Measurements from ENCODE around the gene SEZ6. TPM values are rescaled to one million over a fixed set of nuclear protein-coding genes. Genes with fewer than 3 reads are reported as not detected.

SEZ6 gene
- polyA plus RNA-seq, 2 of the 4 experiments (the other 2 are of a cell fraction), result not detected

GRCh38 chr17:28951428-28951990 is 54.3 kb downstream of the SEZ6 start, which contains the start of gene PHF12:
Gene PHF12, minus strand, starts transcription at chr17:28951518. Its CDS starts 558 bp downstream, at chr17:28950960.
- FAIRE-seq, result peak; percentile 95
- peak within 1 kb of the TSS; percentile 71 for H3K4me3 ChIP-seq
- H3K27ac ChIP-seq, result peak within 1 kb of the TSS; percentile 91 to 98
- no peaks in the 10 kb centered on the region for H3K9me3 ChIP-seq
- peak within 1 kb of the TSS; percentile 84 for H3K4me2 ChIP-seq
- peak; percentile 100 for DNase-seq (ENCODE audit: low read depth in 1 of 2, low spot score in 1 of 2)
- ChIA-PET CTCF (interaction anchor here (0.6 to 15.4 kb wide), 10 partner anchors 12 to 225 kb away, joined by 3 to 1025 read pairs (median 6); partner anchors contain the start of genes DHRS13, NEK8 and TLCD1), POLR2A (interaction anchor here (0.6 to 5.6 kb wide), 18 partner anchors 13 to 641 kb away, joined by 3 to 89 read pairs (median 4); partner anchors contain the start of genes ERAL1, FLOT2, MYO18A and NEK8)
- ATAC-seq, result peak; percentile 50 to 80
- WGBS (ENCODE audit: missing lambda C conversion rate), result under 1% methylated on average over 51 of the region's 51 CpGs
- H3K4me1 ChIP-seq, result peaks cover 22% of the 10 kb centered on the region
- TF ChIP-seq, protein P1, sequence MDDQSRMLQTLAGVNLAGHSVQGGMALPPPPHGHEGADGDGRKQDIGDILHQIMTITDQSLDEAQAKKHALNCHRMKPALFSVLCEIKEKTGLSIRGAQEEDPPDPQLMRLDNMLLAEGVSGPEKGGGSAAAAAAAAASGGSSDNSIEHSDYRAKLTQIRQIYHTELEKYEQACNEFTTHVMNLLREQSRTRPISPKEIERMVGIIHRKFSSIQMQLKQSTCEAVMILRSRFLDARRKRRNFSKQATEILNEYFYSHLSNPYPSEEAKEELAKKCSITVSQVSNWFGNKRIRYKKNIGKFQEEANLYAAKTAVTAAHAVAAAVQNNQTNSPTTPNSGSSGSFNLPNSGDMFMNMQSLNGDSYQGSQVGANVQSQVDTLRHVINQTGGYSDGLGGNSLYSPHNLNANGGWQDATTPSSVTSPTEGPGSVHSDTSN (IDR thresholded peaks at IDR 0.05), result peak; percentile 57; the same call in 1 of the 2 replicates
- 0 out of 3 replicates have a peak, but pooled peaks have one; percentile 34 for TF ChIP-seq BCL3 (IDR thresholded peaks at IDR 0.05)
- TF ChIP-seq MYC (IDR thresholded peaks at IDR 0.05; ENCODE audit: borderline replicate concordance, low read length), result peak; percentile 3; the same call in 1 of the 2 replicates
- TF ChIP-seq, protein P2, sequence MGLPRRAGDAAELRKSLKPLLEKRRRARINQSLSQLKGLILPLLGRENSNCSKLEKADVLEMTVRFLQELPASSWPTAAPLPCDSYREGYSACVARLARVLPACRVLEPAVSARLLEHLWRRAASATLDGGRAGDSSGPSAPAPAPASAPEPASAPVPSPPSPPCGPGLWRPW (IDR thresholded peaks at IDR 0.05), result no peak
- TF ChIP-seq POLR2A (IDR thresholded peaks at IDR 0.05; ENCODE audit: low read length), result peak; percentile 40; the same call in 1 of the 2 replicates
- TF ChIP-seq ZSCAN20 (CRISPR knock-in tag; IDR thresholded peaks at IDR 0.05), result no peak
- TF ChIP-seq MAX (IDR thresholded peaks at IDR 0.05), result peak; percentile 41; the same call in 1 of the 2 replicates
- TF ChIP-seq E2F6 (IDR thresholded peaks at IDR 0.05; ENCODE audit: borderline replicate concordance, low read depth), result 0 out of 2 replicates have a peak, but pooled peaks have one; percentile 32
- TF ChIP-seq JUN (IDR thresholded peaks at IDR 0.05), result peak in 1 of 2 experiments; percentile 35; a peak in 3 of 5 replicates

- DNase-seq (ENCODE audit: low read depth in 1 of 2, low spot score in 1 of 2) (no peak), FAIRE-seq (no peak), ATAC-seq (peak; percentile 1 to 7; a peak in 5 of 6 replicates)
- Histone ChIP-seq H3K4me3 (peak overlapping the region; percentile 71), H3K4me2 (peak overlapping the region; percentile 84), H3K9me3 (no peaks in the 10 kb centered on the region), H3K27ac (peak overlapping the region; percentile 86 to 98), H3K4me1 (peaks cover 28% of the 10 kb centered on the region)
- ChIA-PET POLR2A (interaction anchor here (0.6 to 5.6 kb wide), 12 partner anchors 21 to 641 kb away, joined by 3 to 89 read pairs (median 4); partner anchors contain the start of genes ERAL1, FLOT2, NEK8 and RPL23A), CTCF (interaction anchor here (0.5 to 15.4 kb wide), 12 partner anchors 10 to 224 kb away, joined by 3 to 1025 read pairs (median 9); partner anchors contain the start of genes DHRS13, NEK8 and TLCD1)
- 2% methylated on average over 18 of the region's 51 CpGs for WGBS (ENCODE audit: missing lambda C conversion rate)
- TF ChIP-seq HOXB5 (CRISPR knock-in tag; IDR thresholded peaks at IDR 0.05) (no peak), BHLHE40 (IDR thresholded peaks at IDR 0.05; ENCODE audit: low read depth, low read length) (no peak), HOXA7 (CRISPR knock-in tag; IDR thresholded peaks at IDR 0.05) (no peak), RNF2 (IDR thresholded peaks at IDR 0.05; ENCODE audit: borderline replicate concordance, low read depth) (no peak), FOSL2 (IDR thresholded peaks at IDR 0.05) (no peak), FOSL2 (CRISPR knock-in tag; IDR thresholded peaks at IDR 0.05) (no peak), POLR2AphosphoS2 (conservative IDR thresholded peaks at IDR 0.05; ENCODE audit: low read length) (no peak), SMC3 (IDR thresholded peaks at IDR 0.05) (no peak), RFX5 (IDR thresholded peaks at IDR 0.05) (no peak), KDM5A (IDR thresholded peaks at IDR 0.05) (no peak), PHF8 (IDR thresholded peaks at IDR 0.05; ENCODE audit: borderline replicate concordance, low read depth) (peak; percentile 52; the same call in 1 of the 2 replicates), BCL3 (IDR thresholded peaks at IDR 0.05) (peak; percentile 47; the same call in 1 of the 3 replicates), TFCP2L1 (CRISPR knock-in tag; IDR thresholded peaks at IDR 0.05) (no peak), POLR2A (IDR thresholded peaks at IDR 0.05; ENCODE audit: low read length) (peak; percentile 38; the same call in 1 of the 2 replicates)
These were observed 54.9 kb downstream of the SEZ6 start for GRCh38 chr17:28950752-28951427.
